ENCODE measurements around the gene SLC12A7. TPM values are rescaled to one million over a fixed set of nuclear protein-coding genes. Genes with fewer than 3 reads are reported as not detected.

Gene SLC12A7
- total RNA-seq, 4 donors from 2014 or later, result 8.6 to 29.0 (median 21.5) TPM

GRCh38 chr5:1012900-1013237 is 99.0 kb downstream of the SLC12A7 start:
- Histone ChIP-seq H3K36me3 (no peaks in the 10 kb centered on the region), H3K9me3 (no peaks in the 10 kb centered on the region), H3K4me1 (peaks cover 43% of the 10 kb centered on the region), H3K27ac (no peak overlapping the region), H3K4me3 (no peak overlapping the region), H3K27me3 (peaks cover 49% of the 10 kb centered on the region)
- WGBS, result 72% methylated on average over 5 of the region's 7 CpGs
- no peak for DNase-seq (ENCODE audit: low spot score in 2 of 2)
- TF ChIP-seq POLR2AphosphoS5 (IDR thresholded peaks at IDR 0.05), result no peak
- TF ChIP-seq CTCF (IDR thresholded peaks at IDR 0.05), result no peak
- no peak for TF ChIP-seq POLR2A (IDR thresholded peaks at IDR 0.05)
- TF ChIP-seq EP300 (IDR thresholded peaks at IDR 0.05), result no peak

- WGBS, result 100% methylated on average over 1 of the region's 12 CpGs
- no peak overlapping the region for H3K4me3 ChIP-seq
- H3K36me3 ChIP-seq, result no peaks in the 10 kb centered on the region
- DNase-seq (ENCODE audit: low spot score in 2 of 2), result peak; percentile 53 to 74
- TF ChIP-seq CTCF (IDR thresholded peaks at IDR 0.05) (no peak), POLR2AphosphoS5 (IDR thresholded peaks at IDR 0.05) (no peak)
- H3K4me1 ChIP-seq, result peaks cover 44% of the 10 kb centered on the region
- no peak overlapping the region for H3K27ac ChIP-seq
- peaks cover 53% of the 10 kb centered on the region for H3K27me3 ChIP-seq
- H3K9me3 ChIP-seq, result no peaks in the 10 kb centered on the region
These were observed 99.5 kb downstream of the SLC12A7 start for GRCh38 chr5:1012313-1012841.

DNA sequence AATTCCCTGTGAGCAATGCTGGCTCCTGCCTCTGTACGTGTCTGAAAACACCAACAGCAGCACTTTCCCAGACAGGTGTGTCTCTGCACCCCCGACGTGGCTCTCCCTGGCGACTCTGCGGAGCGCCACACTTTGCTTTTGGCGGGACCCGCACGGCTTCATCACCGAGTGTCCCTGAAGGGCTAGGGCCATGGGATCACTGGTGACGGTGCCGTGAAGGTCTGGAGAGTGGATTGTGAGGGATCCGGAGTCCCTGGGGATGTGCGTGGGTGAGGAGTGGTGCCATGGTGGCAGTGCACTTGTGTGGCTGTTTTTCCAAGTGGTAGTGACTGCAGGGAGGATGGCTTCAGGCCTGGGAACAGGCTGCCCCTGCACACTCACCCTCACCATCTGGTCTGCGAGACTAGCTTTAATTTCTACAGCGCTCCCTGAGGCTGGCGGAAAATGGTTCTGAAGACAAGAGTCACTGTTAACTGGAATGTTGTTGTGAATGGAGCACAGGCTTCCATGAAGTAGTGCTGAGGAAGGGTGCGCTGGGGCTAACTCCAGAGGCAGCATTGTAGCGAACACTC is 100.0 kb downstream of the SLC12A7 start:
- Histone ChIP-seq H3K36me3 (no peaks in the 10 kb centered on the region), H3K4me1 (peaks cover 41% of the 10 kb centered on the region), H3K27ac (no peak overlapping the region), H3K9me3 (no peaks in the 10 kb centered on the region), H3K4me3 (no peak overlapping the region), H3K27me3 (peaks cover 50% of the 10 kb centered on the region)
- peak; percentile 51 to 69 for DNase-seq (ENCODE audit: low spot score in 2 of 2)
- TF ChIP-seq POLR2A (IDR thresholded peaks at IDR 0.05), result no peak
- TF ChIP-seq POLR2AphosphoS5 (IDR thresholded peaks at IDR 0.05), result no peak
- TF ChIP-seq EP300 (IDR thresholded peaks at IDR 0.05), result no peak
- TF ChIP-seq CTCF (IDR thresholded peaks at IDR 0.05), result no peak
- 84% methylated on average over 6 of the region's 19 CpGs for WGBS

- WGBS, result 54% methylated on average over 4 of the region's 11 CpGs
- TF ChIP-seq POLR2AphosphoS5 (IDR thresholded peaks at IDR 0.05), result no peak
- TF ChIP-seq CTCF (IDR thresholded peaks at IDR 0.05), result peak in 1 of 2 donors; percentile 27
- no peak for TF ChIP-seq POLR2A (IDR thresholded peaks at IDR 0.05)
- TF ChIP-seq EP300 (IDR thresholded peaks at IDR 0.05), result no peak
- Histone ChIP-seq H3K27ac (no peak overlapping the region), H3K4me1 (peaks cover 35% of the 10 kb centered on the region), H3K4me3 (no peak overlapping the region), H3K27me3 (peaks cover 48% of the 10 kb centered on the region), H3K9me3 (no peaks in the 10 kb centered on the region), H3K36me3 (no peaks in the 10 kb centered on the region)
- DNase-seq (ENCODE audit: low spot score in 2 of 2), result peak; percentile 55 to 68
These were observed 100.6 kb downstream of the SLC12A7 start for GRCh38 chr5:1011226-1011631.

DNA sequence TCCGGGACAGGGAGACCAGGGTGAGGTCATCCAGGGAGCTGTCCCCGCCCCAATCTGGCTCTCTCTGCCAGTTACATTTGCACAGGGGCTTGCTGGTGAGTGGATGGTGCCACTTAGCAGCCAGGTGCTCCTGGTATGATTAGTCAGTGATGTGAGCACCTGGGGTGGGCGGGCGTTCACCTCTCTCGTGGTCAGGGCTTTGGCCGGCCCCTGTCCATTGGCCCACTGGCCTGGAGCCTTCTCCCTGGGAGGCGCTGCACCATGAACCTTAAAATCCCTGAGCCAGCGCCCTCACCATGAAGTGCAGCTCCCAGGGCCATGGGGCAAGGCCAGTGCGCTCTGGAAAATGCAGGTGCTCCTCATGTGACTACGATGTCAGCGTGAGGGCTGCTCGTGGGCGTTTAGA is 101.2 kb downstream of the SLC12A7 start:
- no peak overlapping the region for H3K4me3 ChIP-seq
- H3K4me1 ChIP-seq, result peaks cover 31% of the 10 kb centered on the region
- H3K36me3 ChIP-seq, result no peaks in the 10 kb centered on the region
- 34% methylated on average over 6 of the region's 13 CpGs for WGBS
- H3K27ac ChIP-seq, result no peak overlapping the region
- H3K9me3 ChIP-seq, result no peaks in the 10 kb centered on the region
- TF ChIP-seq CTCF (IDR thresholded peaks at IDR 0.05), result no peak
- TF ChIP-seq POLR2A (IDR thresholded peaks at IDR 0.05), result no peak
- no peak for TF ChIP-seq EP300 (IDR thresholded peaks at IDR 0.05)
- no peak for TF ChIP-seq POLR2AphosphoS5 (IDR thresholded peaks at IDR 0.05)
- peaks cover 51% of the 10 kb centered on the region for H3K27me3 ChIP-seq
- peak; percentile 51 to 70 for DNase-seq (ENCODE audit: low spot score in 2 of 2)

All from suprapubic skin (tissue), 4 donors.